Stimulated activated CD8-positive, alpha-beta memory T cell treated with anti-CD3 and anti-CD28 coated beads, Interleukin-7, amount 100 ng/mL, for 24 hours (primary cell): Measurements from ENCODE around the gene MFAP3L.

Experiments
- DNase-seq: peaks from one replicate; pipeline ENCODE4 v3.0.0-alpha.2; 2020; ENCODE audit warnings: low read depth

MFAP3L gene

DNA sequence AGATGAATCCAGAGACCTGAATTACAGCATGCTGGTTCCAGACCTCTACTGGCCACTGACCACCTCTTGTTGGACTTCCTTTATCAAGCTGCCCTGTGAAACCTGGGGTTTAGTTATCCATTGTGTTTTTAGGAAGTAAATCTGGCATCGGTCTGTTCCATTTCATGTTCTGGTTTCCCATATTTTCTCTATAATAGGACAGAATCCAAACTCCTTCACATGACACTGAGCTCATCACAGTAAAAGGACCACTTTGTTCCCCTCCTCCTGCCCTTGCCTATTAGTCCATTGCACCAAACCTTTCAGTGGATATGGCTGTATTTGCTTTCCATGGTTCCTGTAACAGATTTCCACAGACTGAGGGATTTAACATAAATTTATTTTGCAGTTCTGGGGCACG lies 4.0 kb downstream of the MFAP3L start:
- DNase-seq = no peak

DNA sequence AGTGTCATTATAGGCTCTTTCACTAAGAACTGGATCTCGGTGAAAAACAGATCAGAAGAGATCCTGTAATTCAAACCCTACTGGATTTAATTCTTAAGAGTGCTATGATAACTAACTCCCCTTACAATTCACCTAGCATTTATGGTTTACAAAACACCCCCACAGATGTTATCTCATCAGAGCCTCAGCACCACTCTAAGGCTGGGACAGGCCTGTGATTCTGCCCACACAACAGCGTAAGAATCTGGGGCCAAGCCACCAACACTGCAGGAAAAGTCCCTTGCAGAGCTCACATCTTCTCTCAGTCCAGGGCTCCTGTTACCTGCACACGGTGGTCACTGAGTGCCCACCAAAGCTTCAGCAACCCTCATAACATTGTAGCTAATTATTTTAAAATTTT lies 8.9 kb downstream of the MFAP3L start:
- DNase-seq = no peak

GRCh38 chr4:170015285-170015684 lies 10.9 kb downstream of the MFAP3L start:
- no peak for DNase-seq

DNA sequence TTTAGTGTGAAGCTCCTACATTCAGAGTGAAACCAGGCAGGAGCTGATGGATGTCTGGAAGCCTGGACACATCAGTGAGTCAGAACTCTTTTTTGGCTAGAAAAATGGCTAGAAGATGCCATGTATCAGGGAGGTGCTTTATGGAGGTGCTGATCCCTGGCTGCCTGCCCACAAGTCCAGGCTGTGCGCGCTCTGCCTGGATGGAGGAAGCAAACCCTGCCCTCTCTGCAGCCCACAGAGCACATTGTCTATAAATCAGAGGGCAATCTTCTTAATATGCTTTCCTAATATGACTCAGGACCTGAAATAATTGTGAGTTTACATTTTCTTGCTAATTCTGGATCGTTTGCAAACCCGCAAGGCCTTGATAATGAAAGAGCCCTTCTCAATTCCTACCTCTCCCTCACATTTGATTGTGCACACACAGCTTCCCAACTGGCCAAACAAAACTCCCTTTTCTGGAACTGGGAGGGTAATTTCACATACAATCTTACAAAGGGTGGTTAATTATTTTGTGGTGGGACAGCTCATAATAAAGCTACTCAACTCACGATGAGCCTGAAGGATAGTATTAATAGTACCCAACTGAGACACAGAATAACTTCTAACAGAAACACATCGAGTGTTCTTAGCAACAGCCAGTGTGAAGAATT lies 11.7 kb downstream of the MFAP3L start:
- DNase-seq = no peak

DNA sequence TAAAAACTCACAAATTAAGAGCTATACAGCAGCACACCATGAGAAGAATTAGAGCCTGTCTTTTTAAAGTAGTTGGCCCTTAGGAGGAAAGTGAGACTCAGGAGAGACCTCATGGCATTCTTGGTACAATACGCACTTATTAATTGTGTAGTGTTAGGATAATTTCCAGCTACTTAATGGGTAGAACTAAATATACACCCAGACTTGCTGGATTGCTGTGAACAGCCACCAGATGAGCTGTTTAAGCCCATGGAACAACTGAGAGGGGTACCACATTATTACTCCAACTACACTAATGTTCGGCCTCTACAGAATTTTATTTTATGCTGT lies 13.6 kb downstream of the MFAP3L start:
- DNase-seq = no peak

GRCh38 chr4:170011921-170012628 lies 14.1 kb downstream of the MFAP3L start:
- DNase-seq = no peak

GRCh38 chr4:170009291-170009690 lies 16.9 kb downstream of the MFAP3L start:
- DNase-seq = no peak

GRCh38 chr4:170008801-170009200 lies 17.4 kb downstream of the MFAP3L start:
- no peak for DNase-seq

DNA sequence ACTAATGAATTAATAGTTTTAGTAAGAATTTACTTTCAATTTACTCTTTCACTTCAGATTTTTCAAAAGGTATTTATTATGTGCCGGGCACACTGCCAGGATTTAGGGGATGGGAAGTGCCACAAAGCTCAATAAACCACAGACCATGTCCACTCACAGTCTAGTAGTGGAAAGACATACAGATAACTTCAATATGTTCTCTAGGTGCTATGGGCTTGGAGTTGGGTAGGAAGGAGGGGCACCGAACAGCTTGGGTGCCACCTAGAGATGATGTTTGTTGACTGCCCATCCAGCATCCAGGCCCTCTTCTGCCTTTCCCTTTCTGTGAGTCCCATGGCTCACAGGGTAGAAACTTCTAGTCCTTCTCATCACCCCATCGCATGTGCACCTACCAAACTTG lies 17.8 kb downstream of the MFAP3L start:
- no peak for DNase-seq

DNA sequence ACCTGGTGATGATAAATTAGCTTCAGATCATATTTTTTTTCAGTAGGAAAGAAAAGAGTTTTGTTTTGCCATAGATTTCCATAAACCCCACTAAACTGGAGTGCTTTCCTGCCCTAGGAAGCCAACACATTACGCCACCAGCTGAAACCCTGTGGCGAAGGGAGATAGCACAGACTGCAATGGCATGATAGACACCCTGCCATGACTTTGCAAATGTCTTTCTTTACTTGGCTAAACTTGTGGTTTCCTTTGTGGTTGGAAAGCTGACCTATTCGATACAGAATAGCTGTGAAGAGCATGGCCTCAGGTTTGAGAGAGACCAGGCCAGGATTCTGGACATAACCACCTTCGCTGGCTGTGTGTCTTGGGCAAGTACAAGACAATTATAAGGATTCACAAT lies 19.1 kb downstream of the MFAP3L start:
- DNase-seq = no peak

DNA sequence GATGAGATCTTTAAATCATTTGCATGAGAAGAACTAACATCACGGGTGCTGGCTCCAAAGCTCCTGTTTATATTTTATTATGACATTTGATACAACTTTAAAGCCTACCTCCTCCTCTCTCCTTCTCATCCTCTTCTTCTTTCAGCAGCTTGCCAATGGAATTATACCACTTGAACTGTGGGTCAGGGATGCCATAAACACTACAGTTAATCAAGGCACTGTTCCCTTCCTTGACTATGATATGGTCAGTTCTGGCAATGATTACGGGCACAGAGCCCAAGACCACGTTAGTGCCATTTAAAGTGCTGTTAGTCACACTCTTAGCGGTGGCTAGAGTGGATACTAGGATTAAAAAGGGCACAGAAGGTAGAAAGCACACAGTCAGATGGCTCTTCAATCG lies 20.7 kb downstream of the MFAP3L start:
- no peak for DNase-seq

DNA sequence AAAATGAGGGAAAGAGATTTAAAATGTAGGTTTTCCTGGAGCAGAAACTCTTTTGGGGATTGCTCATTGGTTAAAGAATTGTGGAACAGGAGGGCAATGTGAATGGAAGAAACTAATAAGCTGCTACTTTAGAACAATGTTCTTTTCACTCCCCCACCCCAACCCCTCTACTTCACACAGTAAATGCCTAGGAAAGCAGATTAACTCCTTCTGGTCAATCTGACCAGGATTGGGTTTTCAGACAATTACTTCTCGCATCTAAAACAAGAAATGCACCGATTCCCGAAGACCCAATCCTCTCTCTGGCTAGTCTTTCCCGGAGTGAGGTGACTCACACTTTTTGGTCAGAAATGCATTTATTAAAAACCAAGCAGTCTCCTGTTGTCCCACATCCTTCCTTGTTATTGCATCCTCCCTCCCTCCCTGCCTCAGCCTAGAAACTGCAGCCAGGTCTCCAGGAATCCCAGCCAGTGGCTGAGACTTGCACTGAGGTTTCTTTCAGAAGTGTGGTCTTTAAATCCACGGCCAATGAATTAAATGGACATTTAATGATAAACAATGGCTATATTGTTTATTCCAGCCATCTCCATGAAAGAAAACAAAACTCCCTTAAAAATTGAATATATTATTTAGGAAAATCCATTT lies 21.4 kb downstream of the MFAP3L start:
- no peak for DNase-seq

DNA sequence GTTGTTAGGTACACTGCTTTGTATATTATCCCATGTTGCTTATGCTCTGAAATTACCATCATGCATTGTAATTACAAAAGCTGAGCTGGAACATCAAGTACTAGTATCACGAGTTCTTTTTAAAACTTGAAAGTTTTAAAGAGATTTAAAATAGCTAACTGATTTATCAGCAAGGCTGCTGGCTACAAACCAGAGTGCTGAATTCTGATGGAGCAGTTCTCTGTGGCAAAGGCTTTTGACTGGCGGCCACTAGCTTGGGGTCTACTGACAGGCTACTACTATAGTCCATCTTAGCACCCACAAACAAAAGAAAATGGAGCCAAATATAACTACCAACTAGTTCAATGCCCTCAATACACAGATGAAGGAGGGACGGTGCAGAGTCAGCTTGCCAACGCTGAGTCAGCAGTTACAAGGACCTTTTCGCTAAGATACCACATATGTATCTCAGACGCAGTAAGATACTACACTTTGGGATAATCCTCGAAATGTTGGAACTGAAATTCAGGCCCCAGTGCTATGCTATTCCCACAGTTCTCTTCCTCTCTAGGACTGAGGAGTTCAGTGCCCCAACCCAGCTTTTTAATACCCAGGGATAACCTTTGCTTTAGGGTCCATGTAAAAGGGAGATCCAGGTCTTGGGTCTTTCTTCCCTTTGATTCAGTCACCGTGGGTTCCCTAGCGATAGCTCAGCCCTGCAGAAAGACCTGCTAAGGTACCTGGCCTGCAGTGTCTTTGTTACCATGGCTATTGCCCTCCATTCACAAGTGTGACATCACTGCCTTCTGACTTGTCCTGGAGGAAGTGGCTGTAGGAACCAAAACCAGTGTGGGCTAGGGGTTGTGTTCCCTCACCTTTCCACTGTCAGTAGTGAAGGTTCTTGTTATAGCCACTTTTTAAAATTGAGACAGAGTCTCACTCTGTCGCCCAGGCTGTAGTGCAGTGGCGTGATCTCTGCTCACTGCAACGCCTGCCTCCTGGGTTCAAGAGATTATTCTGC lies 22.8 kb downstream of the MFAP3L start:
- no peak for DNase-seq

DNA sequence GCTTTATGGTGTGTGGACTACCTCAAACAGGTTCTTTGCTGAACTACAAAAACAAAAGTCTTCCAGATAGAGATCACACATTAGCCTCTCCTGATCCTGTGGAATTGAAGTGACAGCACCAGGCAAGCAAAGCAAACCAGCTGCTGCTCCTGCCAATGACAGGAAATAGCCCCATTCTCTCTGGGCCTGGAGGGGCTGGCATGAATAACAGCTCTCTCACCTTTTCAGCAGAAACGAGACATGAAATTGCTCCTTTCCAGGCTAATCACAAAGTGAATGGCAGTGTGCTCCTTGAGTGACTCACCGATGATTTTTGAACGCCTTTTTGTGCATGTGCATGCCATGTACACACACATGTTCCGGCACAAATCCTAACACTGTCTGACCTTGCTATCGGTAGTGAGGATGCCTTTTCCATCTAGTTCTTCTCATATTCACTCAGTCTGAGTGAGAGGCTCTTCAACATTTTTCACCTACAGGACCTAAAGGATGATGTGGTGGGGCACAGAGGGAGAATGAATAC lies 24.4 kb downstream of the MFAP3L start:
- DNase-seq = no peak

DNA sequence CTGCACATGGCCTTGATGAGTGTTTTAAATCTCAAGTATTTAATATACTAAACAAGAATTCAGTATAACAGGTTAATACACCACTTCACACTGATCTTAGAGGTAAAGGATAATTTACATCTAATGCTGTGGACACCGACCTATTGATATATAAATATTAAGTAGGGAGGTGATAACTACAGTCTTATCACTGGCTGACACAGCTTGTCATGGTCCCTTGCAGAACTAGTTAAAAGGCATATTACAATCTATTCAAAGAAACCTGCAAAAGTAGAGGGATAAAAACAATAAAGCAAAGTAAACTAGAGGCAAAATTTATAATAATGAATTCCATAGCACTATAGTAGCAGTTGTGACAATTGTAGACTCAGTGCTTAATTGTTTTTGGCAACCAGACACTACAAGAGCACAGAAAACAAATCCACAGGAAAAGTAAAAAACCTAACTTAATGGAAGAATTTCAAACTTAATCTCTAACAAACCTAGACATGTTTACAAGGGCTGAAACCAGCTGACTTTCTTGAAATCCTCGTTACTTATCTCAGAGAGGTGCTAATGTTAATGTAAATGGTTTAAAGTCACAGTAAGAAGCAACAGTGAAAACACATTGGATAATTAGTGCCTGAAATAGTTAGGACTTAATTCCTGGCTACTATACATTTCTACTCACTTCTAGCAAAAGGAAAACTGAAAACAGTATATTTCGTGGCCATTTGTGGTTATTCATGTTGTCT lies 25.0 kb downstream of the MFAP3L start:
- DNase-seq = no peak

GRCh38 chr4:169999923-170000322 lies 26.3 kb downstream of the MFAP3L start:
- no peak for DNase-seq

- no peak for DNase-seq
Measured at GRCh38 chr4:169998981-169999380, 27.2 kb downstream of the MFAP3L start.

GRCh38 chr4:169996379-169997240 lies 29.6 kb downstream of the MFAP3L start:
- DNase-seq = no peak

GRCh38 chr4:169993531-169993930 lies 32.7 kb downstream of the MFAP3L start:
- no peak for DNase-seq

DNA sequence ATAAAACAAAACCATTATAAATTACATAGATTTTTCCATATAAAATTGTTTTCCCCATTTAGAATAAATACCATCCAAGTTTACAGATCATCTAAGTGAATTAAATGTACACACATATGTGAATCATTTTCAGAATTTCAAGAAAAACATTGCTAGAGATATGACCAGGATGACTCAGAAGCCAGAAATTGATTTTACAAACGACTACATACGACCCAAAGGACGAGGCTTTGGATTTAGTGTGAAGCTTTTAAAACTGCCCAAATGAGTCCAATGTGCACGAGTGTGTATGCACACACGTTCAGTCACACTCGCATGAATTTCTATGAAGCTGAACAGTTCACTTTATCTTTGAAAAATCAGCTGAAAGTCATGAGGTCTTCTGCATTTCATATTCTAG lies 37.9 kb downstream of the MFAP3L start:
- no peak for DNase-seq
